Trophoblast cell (in vitro differentiated cells and primary cell): ENCODE results near the gene LLGL1.
A peak's percentile ranks its signal among the peaks of the same experiment; 100 is the strongest.

Source experiments
- DNase-seq, 2 donors: peaks; one replicate each; pipeline ENCODE4 v3.0.0-alpha.2; 2016
- H2AFZ ChIP-seq: 2 replicates; pipeline ENCODE4 v1.6.1; 2013; ENCODE audit warnings: low read length, moderate library complexity, mild to moderate bottlenecking; ENCODE audit not compliant: insufficient read depth, poor library complexity
- H2AK5ac ChIP-seq: 2 replicates; pipeline ENCODE4 v1.6.1; 2013; ENCODE audit warnings: mild to moderate bottlenecking, low read length
- H2BK120ac ChIP-seq: 2 replicates; pipeline ENCODE4 v1.6.1; 2013; ENCODE audit warnings: low read length, mild to moderate bottlenecking, moderate library complexity; ENCODE audit not compliant: insufficient read depth, poor library complexity
- H2BK12ac ChIP-seq: 2 replicates; pipeline ENCODE4 v1.6.1; 2013; ENCODE audit warnings: mild to moderate bottlenecking, low read length, moderate library complexity
- H2BK5ac ChIP-seq: 2 replicates; pipeline ENCODE4 v1.6.1; 2013; ENCODE audit warnings: low read length, low read depth, moderate library complexity, mild to moderate bottlenecking; ENCODE audit not compliant: poor library complexity
- H3K14ac ChIP-seq: 2 replicates; pipeline ENCODE4 v1.6.1; 2013; ENCODE audit warnings: mild to moderate bottlenecking, low read length
- H3K18ac ChIP-seq: 2 replicates; pipeline ENCODE4 v1.6.1; 2013; ENCODE audit warnings: mild to moderate bottlenecking, low read length
- H3K23ac ChIP-seq: 2 replicates; pipeline ENCODE4 v1.6.1; 2013; ENCODE audit warnings: low read length
- H3K27ac ChIP-seq: 2 replicates; pipeline ENCODE4 v1.5.1; 2013; ENCODE audit warnings: low read depth, mild to moderate bottlenecking, inconsistent platforms, low read length, moderate library complexity
- H3K27me3 ChIP-seq: 2 replicates; pipeline ENCODE4 v1.6.1; 2013; ENCODE audit warnings: inconsistent platforms, mild to moderate bottlenecking, low read length, moderate library complexity; ENCODE audit not compliant: insufficient read depth
- H3K36me3 ChIP-seq, 2 experiments: 1 replicate in 1 of 2; 2 replicates in 1 of 2; pipeline ENCODE4 v1.6.1; 2013; ENCODE audit warnings: low read length in 2 of 2, mild to moderate bottlenecking in 2 of 2, moderate library complexity in 1 of 2; ENCODE audit not compliant: insufficient read depth in 2 of 2, control insufficient read depth in 1 of 2
- H3K4ac ChIP-seq: 2 replicates; pipeline ENCODE4 v1.6.1; 2013; ENCODE audit warnings: low read depth, mild to moderate bottlenecking, low read length, moderate library complexity
- H3K4me1 ChIP-seq, 2 experiments: 1 replicate in 1 of 2; 2 replicates in 1 of 2; pipeline ENCODE4 v1.6.1; 2013; ENCODE audit warnings: low read length in 2 of 2, mild to moderate bottlenecking in 2 of 2, moderate library complexity in 1 of 2; ENCODE audit not compliant: insufficient read depth in 2 of 2, control insufficient read depth in 1 of 2
- H3K4me2 ChIP-seq: 2 replicates; pipeline ENCODE4 v1.6.1; 2013; ENCODE audit warnings: inconsistent platforms, mild to moderate bottlenecking, low read length, moderate library complexity
- H3K4me3 ChIP-seq: 2 replicates; pipeline ENCODE4 v1.5.1; 2013; ENCODE audit warnings: mild to moderate bottlenecking, low read depth, low read length, inconsistent platforms
- H3K79me1 ChIP-seq: one replicate; pipeline ENCODE4 v1.6.1; 2013; ENCODE audit warnings: low read length
- H3K79me2 ChIP-seq: 2 replicates; pipeline ENCODE4 v1.6.1; 2013; ENCODE audit warnings: low read length, mild to moderate bottlenecking; ENCODE audit not compliant: control insufficient read depth, insufficient read depth, poor library complexity
- H3K9ac ChIP-seq: 2 replicates; pipeline ENCODE4 v1.6.1; 2013; ENCODE audit warnings: mild to moderate bottlenecking, low read length
- H3K9me3 ChIP-seq: 2 replicates; pipeline ENCODE4 v1.6.1; 2013; ENCODE audit warnings: low read depth, mild to moderate bottlenecking, control low read depth, inconsistent platforms, low read length; ENCODE audit not compliant: insufficient read depth
- H4K12ac ChIP-seq: 2 replicates; pipeline ENCODE4 v1.6.1; 2013; ENCODE audit warnings: low read depth, mild to moderate bottlenecking, low read length, moderate library complexity
- H4K8ac ChIP-seq: 2 replicates; pipeline ENCODE4 v1.6.1; 2013; ENCODE audit warnings: low read depth, mild to moderate bottlenecking, low read length, moderate library complexity
- H4K91ac ChIP-seq: one replicate; pipeline ENCODE4 v1.6.1; 2013; ENCODE audit warnings: low read depth, mild to moderate bottlenecking, low read length, moderate library complexity
- WGBS: extraction: QIAGEN DNeasy Blood & Tissue Kit; methylation state at CpG from one replicate; pipeline ENCODE4 v1.1.7; 2013; ENCODE audit warnings: missing lambda C conversion rate; ENCODE audit not compliant: insufficient read length, insufficient coverage; ENCODE audit errors: extremely low coverage; 5-methylcytosine and 5-hydroxymethylcytosine counted together

The LLGL1 gene

DNA sequence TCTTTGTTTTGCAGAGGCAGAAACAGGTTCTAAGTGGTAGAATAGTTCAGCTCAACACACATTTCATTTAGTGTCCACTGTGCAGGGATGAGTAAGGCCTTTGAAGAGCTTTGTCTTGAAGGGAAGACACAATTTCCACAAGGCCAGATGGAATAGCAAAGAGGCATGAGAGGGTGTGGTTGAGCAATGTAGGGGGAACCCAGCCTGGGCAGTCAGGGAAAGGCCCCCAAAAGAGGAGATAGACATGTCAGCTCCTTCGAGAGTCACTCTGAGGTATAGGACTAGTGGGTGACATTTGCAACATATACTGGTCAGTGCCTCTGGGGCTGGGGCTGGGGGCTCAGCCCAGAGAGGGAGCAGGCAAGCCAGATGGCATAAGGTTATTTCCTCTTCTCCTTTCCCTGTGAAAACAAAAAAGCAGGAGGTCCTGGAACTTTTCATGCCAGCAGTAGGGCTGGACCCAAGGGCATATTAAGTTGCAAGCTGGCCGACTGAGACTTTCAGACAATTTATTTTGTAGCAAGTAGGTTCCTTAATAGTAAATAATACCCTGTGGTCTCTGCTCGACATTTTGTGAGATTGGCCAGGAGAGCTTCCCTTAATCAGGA is 34.7 kb upstream of the LLGL1 start:
- no peak overlapping the region for H4K8ac ChIP-seq
- no peak overlapping the region for H2AFZ ChIP-seq
- H3K4me2 ChIP-seq = no peak overlapping the region
- no peak overlapping the region for H4K12ac ChIP-seq
- no peak overlapping the region for H2BK12ac ChIP-seq
- H3K14ac ChIP-seq = no peak overlapping the region
- H3K27ac ChIP-seq = no peak overlapping the region
- peaks cover 23% of the 10 kb centered on the region for H3K79me2 ChIP-seq
- H3K9me3 ChIP-seq = no peaks in the 10 kb centered on the region
- peaks cover 26 to 32% of the 10 kb centered on the region in 2 experiments for H3K36me3 ChIP-seq
- peak overlapping the region; percentile 50 for H3K23ac ChIP-seq
- no peaks in the 10 kb centered on the region for H3K27me3 ChIP-seq
- H3K4me3 ChIP-seq = no peak overlapping the region
- H4K91ac ChIP-seq = no peak overlapping the region
- H2BK120ac ChIP-seq = no peak overlapping the region
- no peak overlapping the region for H2BK5ac ChIP-seq
- no CpG with 5 or more reads among the region's 3 CpGs for WGBS
- no peak overlapping the region for H3K18ac ChIP-seq
- DNase-seq = peak in 1 of 2 donors; percentile 14
- H2AK5ac ChIP-seq = no peak overlapping the region
- H3K4ac ChIP-seq = peak overlapping the region; percentile 8
- H3K9ac ChIP-seq = no peak overlapping the region
- no peaks in the 10 kb centered on the region for H3K79me1 ChIP-seq
- peaks cover 15 to 34% of the 10 kb centered on the region in 2 experiments for H3K4me1 ChIP-seq

- no peak overlapping the region for H3K27ac ChIP-seq
- peak overlapping the region; percentile 51 for H3K4ac ChIP-seq
- H3K79me2 ChIP-seq = peaks cover 19% of the 10 kb centered on the region
- DNase-seq = no peak
- H2BK120ac ChIP-seq = no peak overlapping the region
- no peak overlapping the region for H3K4me2 ChIP-seq
- no peak overlapping the region for H2BK12ac ChIP-seq
- peaks cover 12 to 29% of the 10 kb centered on the region in 2 experiments for H3K4me1 ChIP-seq
- no peak overlapping the region for H4K91ac ChIP-seq
- H3K36me3 ChIP-seq = peaks cover 27 to 34% of the 10 kb centered on the region in 2 experiments
- no peak overlapping the region for H3K4me3 ChIP-seq
- H4K12ac ChIP-seq = no peak overlapping the region
- no peaks in the 10 kb centered on the region for H3K79me1 ChIP-seq
- H3K9me3 ChIP-seq = no peaks in the 10 kb centered on the region
- no peak overlapping the region for H2AFZ ChIP-seq
- no peak overlapping the region for H4K8ac ChIP-seq
- H2BK5ac ChIP-seq = no peak overlapping the region
- no peak overlapping the region for H3K14ac ChIP-seq
- no peak overlapping the region for H2AK5ac ChIP-seq
- no peak overlapping the region for H3K9ac ChIP-seq
- H3K23ac ChIP-seq = no peak overlapping the region
- no peak overlapping the region for H3K18ac ChIP-seq
- no peaks in the 10 kb centered on the region for H3K27me3 ChIP-seq
- no CpG with 5 or more reads among the region's 3 CpGs for WGBS
Measured at GRCh38 chr17:18191236-18191667, 34.2 kb upstream of the LLGL1 start.

- H3K79me1 ChIP-seq = no peaks in the 10 kb centered on the region
- peaks cover 17% of the 10 kb centered on the region for H3K79me2 ChIP-seq
- no peak overlapping the region for H2AFZ ChIP-seq
- no peak overlapping the region for H4K91ac ChIP-seq
- peaks cover 28 to 39% of the 10 kb centered on the region in 2 experiments for H3K36me3 ChIP-seq
- DNase-seq = no peak
- no peak overlapping the region for H3K4me3 ChIP-seq
- no peak overlapping the region for H4K8ac ChIP-seq
- no peak overlapping the region for H3K18ac ChIP-seq
- H3K27me3 ChIP-seq = no peaks in the 10 kb centered on the region
- H3K9ac ChIP-seq = no peak overlapping the region
- no peak overlapping the region for H4K12ac ChIP-seq
- no CpG with 5 or more reads among the region's 2 CpGs for WGBS
- H3K4ac ChIP-seq = no peak overlapping the region
- no peak overlapping the region for H3K4me2 ChIP-seq
- no peak overlapping the region for H2AK5ac ChIP-seq
- H3K14ac ChIP-seq = no peak overlapping the region
- no peak overlapping the region for H3K23ac ChIP-seq
- no peak overlapping the region for H3K27ac ChIP-seq
- H3K9me3 ChIP-seq = no peaks in the 10 kb centered on the region
- peaks cover 7 to 22% of the 10 kb centered on the region in 2 experiments for H3K4me1 ChIP-seq
- no peak overlapping the region for H2BK120ac ChIP-seq
- H2BK12ac ChIP-seq = no peak overlapping the region
- no peak overlapping the region for H2BK5ac ChIP-seq
Measured at GRCh38 chr17:18191967-18192366, 33.5 kb upstream of the LLGL1 start.

DNA sequence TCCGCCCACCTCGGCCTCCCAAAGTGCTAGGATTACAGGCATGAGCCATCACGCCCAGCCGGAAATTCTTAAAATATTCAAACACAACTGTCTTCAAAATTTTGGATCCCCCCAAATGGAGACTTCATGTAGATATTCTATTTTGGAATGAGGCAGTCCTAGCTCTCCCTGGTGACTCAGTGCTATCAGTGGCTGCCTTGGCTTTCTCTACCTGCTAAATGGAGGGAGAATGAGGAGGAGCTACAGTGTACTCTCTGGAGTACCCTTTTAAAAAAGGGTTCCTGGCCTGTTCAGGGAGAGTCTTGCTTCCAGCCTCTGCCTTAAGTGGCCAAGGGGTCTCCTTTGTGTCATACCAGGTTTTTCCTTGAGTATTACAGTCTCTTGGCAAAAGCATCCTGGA is 31.0 kb upstream of the LLGL1 start:
- no peaks in the 10 kb centered on the region for H3K27me3 ChIP-seq
- peaks cover 3 to 10% of the 10 kb centered on the region in 2 experiments for H3K4me1 ChIP-seq
- H3K4me3 ChIP-seq = no peak overlapping the region
- peaks cover 43 to 49% of the 10 kb centered on the region in 2 experiments for H3K36me3 ChIP-seq
- no CpG with 5 or more reads among the region's 4 CpGs for WGBS
- no peak overlapping the region for H2AK5ac ChIP-seq
- no peak overlapping the region for H3K4me2 ChIP-seq
- no peaks in the 10 kb centered on the region for H3K79me1 ChIP-seq
- no peak overlapping the region for H2BK12ac ChIP-seq
- H4K12ac ChIP-seq = no peak overlapping the region
- no peak overlapping the region for H2BK5ac ChIP-seq
- H3K18ac ChIP-seq = no peak overlapping the region
- H3K9ac ChIP-seq = no peak overlapping the region
- peaks cover 6% of the 10 kb centered on the region for H3K79me2 ChIP-seq
- DNase-seq = no peak
- H2BK120ac ChIP-seq = no peak overlapping the region
- H3K27ac ChIP-seq = no peak overlapping the region
- H3K23ac ChIP-seq = no peak overlapping the region
- no peak overlapping the region for H4K8ac ChIP-seq
- no peak overlapping the region for H3K14ac ChIP-seq
- H4K91ac ChIP-seq = no peak overlapping the region
- no peaks in the 10 kb centered on the region for H3K9me3 ChIP-seq
- no peak overlapping the region for H3K4ac ChIP-seq
- no peak overlapping the region for H2AFZ ChIP-seq
